Astrocyte (in vitro differentiated cells and primary cell): ENCODE results near the gene TRIML1. TPM values are rescaled to one million over a fixed set of nuclear protein-coding genes. Genes with fewer than 3 reads are reported as not detected.

Experiments used
- DNase-seq: peaks from one replicate; pipeline ENCODE4 v3.0.0-alpha.2; 2010; ENCODE audit warnings: low read depth
- FAIRE-seq: peaks from 2 replicates; lab custom pipeline; 2011; peaks lifted over from hg19 to GRCh38; lab: Jason Lieb, UNC
- H2AFZ ChIP-seq: 2 replicates; pipeline ENCODE4 v1.6.0; 2012; ENCODE audit warnings: low read depth, low read length, inconsistent platforms
- H3K27ac ChIP-seq: 2 replicates; pipeline ENCODE4 v1.5.1; 2011; ENCODE audit warnings: low read depth, low read length, inconsistent platforms
- H3K27me3 ChIP-seq: 2 replicates; pipeline ENCODE4 v1.6.0; 2011; ENCODE audit warnings: low read length, inconsistent platforms; ENCODE audit not compliant: insufficient read depth
- H3K36me3 ChIP-seq: 2 replicates; pipeline ENCODE4 v1.5.1; 2011; ENCODE audit warnings: low read length, inconsistent platforms; ENCODE audit not compliant: insufficient read depth
- H3K4me1 ChIP-seq: 2 replicates; pipeline ENCODE4 v1.5.1; 2011; ENCODE audit warnings: low read length, inconsistent platforms; ENCODE audit not compliant: insufficient read depth
- H3K4me2 ChIP-seq: 2 replicates; pipeline ENCODE4 v1.6.0; 2012; ENCODE audit warnings: low read length, inconsistent platforms
- H3K4me3 ChIP-seq: 2 replicates; pipeline ENCODE4 v1.5.1; 2011; ENCODE audit warnings: low read depth, mild to moderate bottlenecking, low read length, inconsistent platforms; ENCODE audit not compliant: insufficient read depth
- H3K79me2 ChIP-seq: 2 replicates; pipeline ENCODE4 v1.6.0; 2012; ENCODE audit warnings: mild to moderate bottlenecking, low read length, inconsistent platforms; ENCODE audit not compliant: insufficient read depth
- H3K9ac ChIP-seq: 2 replicates; pipeline ENCODE4 v1.6.0; 2012; ENCODE audit warnings: mild to moderate bottlenecking, low read length, inconsistent platforms
- H3K9me3 ChIP-seq: 2 replicates; pipeline ENCODE4 v1.5.1; 2012; ENCODE audit warnings: low read depth, mild to moderate bottlenecking, low read length, inconsistent platforms; ENCODE audit not compliant: insufficient read depth
- H4K20me1 ChIP-seq: 2 replicates; pipeline ENCODE4 v1.6.0; 2012; ENCODE audit warnings: low read length, inconsistent platforms; ENCODE audit not compliant: insufficient read depth
- H3K27ac Mint-ChIP-seq: one replicate; pipeline ENCODE4 v1.8.0; 2021; ENCODE audit warnings: mild to moderate bottlenecking, mixed read lengths; ENCODE audit not compliant: unreplicated experiment
- H3K27me3 Mint-ChIP-seq: one replicate; pipeline ENCODE4 v1.8.0; 2021; ENCODE audit warnings: low read depth, mixed read lengths; ENCODE audit not compliant: unreplicated experiment
- H3K36me3 Mint-ChIP-seq: one replicate; pipeline ENCODE4 v1.8.0; 2021; ENCODE audit warnings: low read depth, mixed read lengths; ENCODE audit not compliant: unreplicated experiment
- H3K4me1 Mint-ChIP-seq: one replicate; pipeline ENCODE4 v1.8.0; 2021; ENCODE audit warnings: low read depth, mixed read lengths; ENCODE audit not compliant: unreplicated experiment
- H3K4me3 Mint-ChIP-seq: one replicate; pipeline ENCODE4 v1.8.0; 2021; ENCODE audit warnings: mild to moderate bottlenecking, moderate library complexity, mixed read lengths; ENCODE audit not compliant: unreplicated experiment
- H3K9me3 Mint-ChIP-seq: one replicate; pipeline ENCODE4 v1.8.0; 2021; ENCODE audit warnings: mild to moderate bottlenecking, mixed read lengths; ENCODE audit not compliant: unreplicated experiment
- EZH2 ChIP-seq: IDR thresholded peaks from 2 replicates; pipeline ENCODE4 v1.6.1; 2012; ENCODE audit warnings: mild to moderate bottlenecking, low read length, inconsistent platforms; ENCODE audit not compliant: insufficient read depth
- total RNA-seq: library from RNA; stranded (reverse); gene quantifications from 2 replicates; pipeline ENCODE4 v1.2.1, GENCODE V29; 2021
- TF ChIP-seq, protein P1 (sequence below): IDR thresholded peaks from 2 replicates; pipeline ENCODE4 v1.5.1; 2011; ENCODE audit warnings: low read depth, mild to moderate bottlenecking, inconsistent platforms, low read length, moderate library complexity; ENCODE audit not compliant: insufficient read depth

Gene TRIML1
- total RNA-seq, 1 donor from 2014 or later: not detected

DNA sequence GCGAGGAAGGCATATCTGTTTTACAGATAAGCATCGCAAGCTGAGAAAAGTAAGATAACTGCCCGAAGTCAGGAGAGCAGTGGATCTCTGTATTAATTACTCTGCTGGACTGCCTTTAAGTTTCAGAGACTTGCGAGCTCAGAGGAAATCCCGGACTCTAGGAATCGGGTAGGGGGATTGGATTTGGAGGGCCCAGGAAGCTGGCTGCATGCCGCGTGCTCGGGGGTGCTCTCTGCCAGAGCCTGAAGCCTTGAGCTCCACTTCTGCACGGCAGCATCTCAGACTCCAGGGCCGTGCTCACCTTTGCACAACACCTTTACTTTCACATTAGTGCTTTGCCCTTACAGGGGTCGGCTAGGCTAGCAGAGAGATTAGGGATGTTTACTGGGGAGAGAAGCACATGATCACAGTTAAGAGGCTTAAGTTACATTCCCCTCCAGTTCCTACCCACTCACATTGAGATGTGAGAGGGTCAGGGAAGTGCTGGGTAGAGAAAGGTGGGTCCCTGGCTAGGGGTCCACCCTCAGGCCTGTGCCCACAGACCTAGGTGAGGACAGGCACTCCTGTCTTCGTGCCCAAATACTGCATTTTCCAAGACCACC, 57.0 kb downstream of the TRIML1 start:
- Histone ChIP-seq H3K9ac (no peak overlapping the region), H4K20me1 (no peaks in the 10 kb centered on the region), H2AFZ (no peak overlapping the region), H3K36me3 (no peaks in the 10 kb centered on the region), H3K4me1 (no peaks in the 10 kb centered on the region), H3K9me3 (no peaks in the 10 kb centered on the region), H3K4me2 (no peak overlapping the region), H3K4me3 (no peak overlapping the region), H3K27ac (no peak overlapping the region), H3K79me2 (no peaks in the 10 kb centered on the region), H3K27me3 (no peaks in the 10 kb centered on the region)
- Mint-ChIP-seq H3K36me3 (no peaks in the 10 kb centered on the region), H3K4me1 (peaks cover 12% of the 10 kb centered on the region), H3K27ac (no peak overlapping the region), H3K4me3 (no peak overlapping the region), H3K27me3 (no peaks in the 10 kb centered on the region), H3K9me3 (no peaks in the 10 kb centered on the region)
- DNase-seq (no peak), FAIRE-seq (no peak)
- TF ChIP-seq, protein P1, sequence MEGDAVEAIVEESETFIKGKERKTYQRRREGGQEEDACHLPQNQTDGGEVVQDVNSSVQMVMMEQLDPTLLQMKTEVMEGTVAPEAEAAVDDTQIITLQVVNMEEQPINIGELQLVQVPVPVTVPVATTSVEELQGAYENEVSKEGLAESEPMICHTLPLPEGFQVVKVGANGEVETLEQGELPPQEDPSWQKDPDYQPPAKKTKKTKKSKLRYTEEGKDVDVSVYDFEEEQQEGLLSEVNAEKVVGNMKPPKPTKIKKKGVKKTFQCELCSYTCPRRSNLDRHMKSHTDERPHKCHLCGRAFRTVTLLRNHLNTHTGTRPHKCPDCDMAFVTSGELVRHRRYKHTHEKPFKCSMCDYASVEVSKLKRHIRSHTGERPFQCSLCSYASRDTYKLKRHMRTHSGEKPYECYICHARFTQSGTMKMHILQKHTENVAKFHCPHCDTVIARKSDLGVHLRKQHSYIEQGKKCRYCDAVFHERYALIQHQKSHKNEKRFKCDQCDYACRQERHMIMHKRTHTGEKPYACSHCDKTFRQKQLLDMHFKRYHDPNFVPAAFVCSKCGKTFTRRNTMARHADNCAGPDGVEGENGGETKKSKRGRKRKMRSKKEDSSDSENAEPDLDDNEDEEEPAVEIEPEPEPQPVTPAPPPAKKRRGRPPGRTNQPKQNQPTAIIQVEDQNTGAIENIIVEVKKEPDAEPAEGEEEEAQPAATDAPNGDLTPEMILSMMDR: no peak
- TF ChIP-seq EZH2: no peak

Other genes starting within 250 kb of the TRIML1 start
- gene ZFP42, start 143.7 kb upstream of the TRIML1 start, total RNA-seq: 4.5 and 4.9 TPM in 2 replicates
- gene TRIML2, start 29.8 kb upstream of the TRIML1 start, total RNA-seq: 55.7 and 63.3 TPM in 2 replicates